Dermis blood vessel endothelial cell (primary cell): ENCODE data around the gene PNPO. TPM values are rescaled to one million over a fixed set of nuclear protein-coding genes. Genes with fewer than 3 reads are reported as not detected.
A peak's percentile ranks its signal among the peaks of the same experiment; 100 is the strongest.

Experiments used
- DNase-seq: peaks from one replicate; pipeline ENCODE4 v3.0.0; 2010
- total RNA-seq: library from RNA; depleted of rRNA; stranded (reverse); fragments of >200 nt; gene quantifications from 2 replicates; pipeline ENCODE4 v1.2.3, GENCODE V29; 2014

PNPO gene
- total RNA-seq, result 36.4 and 43.0 TPM in 2 replicates

DNA sequence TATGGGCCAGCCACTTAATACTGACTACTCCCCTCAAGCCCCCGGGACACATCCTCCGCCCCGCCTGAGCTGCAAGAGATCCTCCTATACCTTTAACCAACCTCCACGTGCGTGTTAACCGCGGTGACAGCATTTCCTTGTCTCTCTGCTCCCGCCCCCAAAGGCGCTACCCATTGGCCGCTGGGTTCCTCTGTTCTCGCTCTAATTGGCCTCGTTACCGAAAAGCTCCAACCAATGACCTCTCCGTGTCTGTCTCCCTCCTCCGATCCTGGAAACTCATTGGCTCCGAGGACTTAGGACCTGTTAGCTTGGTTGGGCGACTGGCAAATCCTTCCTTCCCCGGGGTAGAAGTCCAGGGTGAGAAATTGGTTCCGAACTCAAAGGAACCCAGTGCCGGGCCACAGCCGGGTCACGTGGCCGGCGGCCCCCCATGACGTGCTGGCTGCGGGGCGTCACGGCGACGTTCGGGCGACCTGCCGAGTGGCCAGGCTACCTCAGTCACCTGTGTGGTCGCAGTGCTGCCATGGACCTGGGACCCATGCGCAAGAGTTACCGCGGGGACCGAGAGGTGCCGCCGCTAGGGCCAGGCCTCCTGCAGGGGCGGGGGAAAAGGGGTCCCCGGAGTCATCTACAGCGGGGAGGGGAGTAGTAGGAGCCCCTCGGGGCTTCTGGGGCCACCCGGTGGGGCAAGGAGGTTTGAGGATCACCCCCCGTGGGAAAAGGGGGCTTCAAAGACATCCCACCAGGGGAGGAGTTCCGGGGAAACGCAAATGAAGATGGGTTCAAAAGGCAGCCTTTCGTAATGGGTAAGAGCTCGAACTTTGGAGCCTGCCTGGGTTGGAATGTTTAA lies at the start of gene PNPO:
Gene PNPO, plus strand, starts transcription at position 326 of the 850 bp plus-strand sequence. Its CDS starts 105 bp downstream, at position 431.
- DNase-seq, result peak; percentile 99

DNA sequence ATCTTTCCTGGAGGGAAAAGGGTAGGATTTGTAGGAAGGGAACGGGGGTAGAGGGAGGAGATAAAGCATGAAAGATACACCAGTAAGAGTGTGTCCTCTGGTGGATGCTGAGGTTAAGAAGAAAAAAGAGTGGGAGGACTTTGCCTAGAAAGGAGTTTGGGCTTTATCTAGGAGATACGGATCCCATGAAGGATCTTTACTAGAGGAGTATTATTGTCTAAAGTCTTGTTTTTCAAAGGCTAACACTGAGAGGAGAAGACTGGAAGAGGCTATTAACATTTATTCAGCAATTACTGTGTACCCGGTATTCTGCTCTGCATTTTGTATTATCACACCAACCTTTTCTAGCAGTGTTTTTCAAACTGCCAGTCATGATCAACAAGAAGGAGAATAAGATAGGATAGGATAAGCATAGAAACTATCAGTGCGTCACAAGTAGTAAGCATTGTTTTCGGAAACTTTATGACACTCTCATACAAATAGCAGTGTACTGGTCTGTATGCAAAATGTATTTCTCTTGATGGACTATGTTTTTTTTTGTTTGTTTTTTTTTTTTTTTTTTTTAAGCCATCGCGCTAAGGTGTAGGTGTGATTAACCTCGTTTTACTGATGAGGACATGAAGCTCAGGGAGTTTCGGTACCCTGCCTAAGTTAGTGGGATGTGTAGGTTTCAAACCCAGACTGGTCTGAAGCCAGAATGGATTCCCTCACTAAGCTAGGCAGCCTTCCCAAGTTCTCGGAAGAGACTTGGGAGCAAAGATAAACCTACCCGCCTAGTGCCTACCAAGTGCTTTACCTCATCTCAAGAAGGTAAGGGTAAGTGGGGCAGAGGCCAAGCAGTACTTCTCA lies 46.6 kb upstream of the PNPO start:
- DNase-seq, result peak; percentile 43

DNA sequence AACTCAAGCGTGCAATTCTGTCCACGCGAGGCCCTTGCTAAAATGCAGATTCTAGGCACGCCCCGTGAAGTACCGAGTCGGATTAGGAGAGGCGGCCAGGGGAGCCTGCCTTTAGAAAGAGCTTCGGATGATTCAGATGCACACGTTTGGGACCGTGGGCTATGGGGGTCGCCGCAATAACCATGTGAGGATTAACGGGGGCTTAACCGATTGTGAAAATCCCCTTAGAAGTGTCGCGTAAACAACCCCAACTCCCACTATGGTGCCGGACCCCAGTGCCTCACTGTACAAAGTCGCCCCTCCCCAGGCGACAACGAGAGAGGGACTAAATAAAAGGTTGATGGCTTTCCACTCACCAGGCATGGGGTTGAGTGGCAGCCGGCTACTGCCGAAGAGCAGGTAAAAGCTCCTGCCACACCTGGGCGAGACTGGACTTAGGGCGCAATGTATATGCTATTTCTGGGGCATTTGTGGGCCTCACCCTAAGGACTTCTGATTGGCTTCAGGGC lies 46.0 kb upstream of the PNPO start:
- no peak for DNase-seq

DNA sequence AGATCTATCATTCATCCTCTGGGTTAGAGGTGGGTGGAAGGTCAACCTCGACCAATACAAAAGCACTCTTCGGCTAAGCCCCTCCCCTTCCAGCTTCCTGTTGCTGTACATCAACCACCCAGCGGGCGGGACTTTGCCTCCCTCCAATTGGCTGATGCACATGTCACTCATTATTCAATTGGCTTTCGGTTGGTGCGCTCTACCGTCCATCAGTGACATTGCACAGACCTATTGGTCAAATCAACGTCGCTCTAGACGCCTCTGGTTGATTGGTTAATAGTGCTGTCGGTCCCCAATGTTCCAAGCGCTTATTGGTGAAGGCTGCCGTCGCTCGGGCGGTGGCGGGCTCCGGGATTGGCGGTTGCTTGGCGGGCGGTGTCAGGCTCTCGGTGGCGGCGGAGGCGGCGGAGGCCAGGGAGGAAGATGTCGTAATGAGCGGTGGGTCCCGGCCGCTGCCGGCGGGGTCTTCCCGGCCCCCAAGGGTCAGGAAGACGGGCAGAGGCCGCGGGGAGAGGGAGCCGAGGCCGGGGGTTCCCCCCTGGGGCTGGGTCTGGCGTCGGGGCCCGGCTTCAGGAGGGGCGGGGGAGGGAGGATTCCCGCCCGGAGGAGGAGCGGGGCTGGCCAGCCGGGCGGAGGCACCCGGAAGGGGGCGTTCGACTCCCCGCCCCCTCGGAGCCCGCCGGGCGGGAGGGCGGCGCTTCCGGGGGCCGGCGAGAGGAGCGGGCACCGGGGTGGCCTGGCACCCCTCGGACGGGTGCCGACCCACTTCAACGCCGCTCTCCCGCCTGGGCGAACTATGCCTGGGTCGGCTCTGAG lies 45.3 kb upstream of the PNPO start, which contains the start of gene SP2:
Gene SP2, plus strand, starts transcription at position 381 of the 816 bp plus-strand sequence. Its CDS starts 51 bp downstream, at position 432.
- DNase-seq, result peak; percentile 100

DNA sequence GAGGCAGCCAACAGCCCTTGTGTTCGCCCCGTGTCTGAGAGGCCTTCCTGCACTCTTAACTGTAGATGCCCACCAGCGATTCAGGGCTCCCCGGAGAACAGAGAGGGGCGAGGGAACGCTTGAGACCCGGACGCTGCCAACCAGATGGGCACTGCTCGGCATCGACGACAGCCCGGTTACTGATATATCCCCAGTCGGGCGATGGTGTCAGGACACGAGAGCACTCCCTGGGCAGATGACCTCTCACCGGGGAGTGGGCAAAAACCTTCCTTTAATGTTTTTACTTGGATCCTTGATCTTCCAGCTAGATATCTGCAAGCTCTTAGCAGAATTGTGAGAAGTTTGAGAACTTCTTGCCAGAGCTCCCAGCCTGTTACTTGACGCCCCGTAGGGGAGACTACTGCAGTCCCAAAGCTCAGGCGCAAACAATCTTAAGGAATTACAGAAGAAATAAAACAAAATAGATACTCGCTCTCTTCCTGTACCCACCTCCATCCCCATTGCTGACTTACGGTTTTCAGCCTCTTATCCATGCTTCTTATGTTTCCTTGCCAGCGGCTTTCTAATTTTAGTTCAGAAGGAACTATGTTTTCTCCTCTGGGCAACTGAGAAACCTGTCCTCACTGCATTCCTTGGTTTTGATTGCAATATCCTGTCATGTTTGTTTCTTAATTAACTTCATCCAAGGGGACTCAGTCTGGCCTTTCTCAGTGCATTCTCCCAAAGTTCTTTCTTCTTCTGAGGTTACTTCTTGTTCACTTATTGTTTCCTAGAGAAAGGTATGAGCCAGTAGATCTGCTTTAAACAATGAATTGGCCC lies 44.5 kb upstream of the PNPO start:
- DNase-seq, result peak; percentile 33

DNA sequence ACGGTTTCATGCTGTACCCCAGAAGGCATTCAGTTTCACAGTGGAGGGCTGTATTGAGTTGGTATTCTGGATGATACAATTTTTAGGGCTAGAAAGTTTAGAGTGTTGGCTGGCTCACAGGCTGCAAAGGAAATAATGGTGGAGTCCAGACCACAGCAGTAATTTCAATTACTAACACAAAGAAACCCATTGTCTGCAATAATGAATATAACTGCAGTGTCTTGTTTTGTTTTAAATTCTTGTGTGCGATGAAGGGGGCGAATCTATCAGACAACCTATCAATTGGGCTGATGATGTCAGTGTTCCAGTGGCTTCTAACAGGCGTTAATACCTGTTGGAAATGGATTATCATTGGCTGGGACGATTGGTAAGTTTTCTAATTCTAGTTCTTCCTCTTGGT lies 43.8 kb upstream of the PNPO start:
- no peak for DNase-seq

DNA sequence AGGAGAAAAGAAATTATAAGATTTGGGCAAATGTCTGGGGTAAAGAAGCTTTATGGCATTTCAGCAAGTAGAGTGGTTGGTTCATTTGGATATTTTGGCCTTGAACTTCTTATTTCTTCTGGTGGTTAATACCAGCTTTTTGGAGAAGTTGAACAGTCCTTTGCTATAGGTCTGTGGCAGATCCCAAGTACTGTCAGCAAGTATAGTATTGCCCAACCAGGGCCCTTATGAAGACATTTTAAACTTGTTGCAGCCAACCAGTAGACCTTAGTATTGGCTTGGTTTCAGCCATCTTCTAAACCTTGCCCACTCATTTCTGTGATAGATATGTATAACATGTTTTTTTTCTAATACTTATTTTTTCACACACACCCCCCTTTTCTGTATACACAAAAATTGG lies 43.1 kb upstream of the PNPO start:
- DNase-seq, result no peak

DNA sequence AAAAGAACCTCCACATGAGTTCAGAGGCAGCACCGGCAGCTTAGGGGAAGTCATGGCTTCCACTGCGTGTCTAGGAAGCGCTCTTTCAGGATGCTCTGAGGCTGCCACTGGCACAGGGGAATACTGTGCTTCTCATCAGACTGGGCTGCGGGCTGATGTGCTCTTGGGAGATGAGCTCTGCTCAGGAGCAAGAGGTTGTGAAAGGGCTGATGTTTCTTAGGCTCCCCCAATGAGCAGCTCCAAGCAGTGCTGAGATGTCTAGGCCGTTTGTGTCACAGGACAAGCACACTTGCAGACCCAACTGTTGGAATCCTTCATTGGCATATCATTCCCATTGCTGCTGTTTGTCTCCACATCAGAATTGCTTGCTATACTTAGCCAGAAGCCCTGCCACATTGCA lies 41.7 kb upstream of the PNPO start:
- DNase-seq, result no peak

DNA sequence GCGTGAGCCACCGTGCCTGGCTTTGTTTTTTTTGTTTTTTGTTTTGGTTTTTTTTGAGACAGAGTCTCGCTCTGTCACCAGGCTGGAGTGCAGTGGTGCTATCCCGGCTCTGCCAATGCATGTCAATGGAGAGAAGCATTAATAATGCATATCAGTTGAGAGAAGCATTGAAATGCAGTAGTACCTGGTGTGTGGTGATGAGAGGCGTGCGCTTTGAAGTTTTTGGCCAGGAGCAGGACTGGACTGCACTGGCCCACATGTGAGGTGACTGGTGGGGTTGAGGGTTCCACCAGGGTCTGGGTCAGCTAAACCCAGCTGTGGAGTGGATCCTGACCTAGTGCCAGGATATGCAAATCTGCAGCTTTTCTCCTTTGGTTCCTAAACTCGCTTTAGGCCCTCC lies 39.9 kb upstream of the PNPO start:
- no peak for DNase-seq

DNA sequence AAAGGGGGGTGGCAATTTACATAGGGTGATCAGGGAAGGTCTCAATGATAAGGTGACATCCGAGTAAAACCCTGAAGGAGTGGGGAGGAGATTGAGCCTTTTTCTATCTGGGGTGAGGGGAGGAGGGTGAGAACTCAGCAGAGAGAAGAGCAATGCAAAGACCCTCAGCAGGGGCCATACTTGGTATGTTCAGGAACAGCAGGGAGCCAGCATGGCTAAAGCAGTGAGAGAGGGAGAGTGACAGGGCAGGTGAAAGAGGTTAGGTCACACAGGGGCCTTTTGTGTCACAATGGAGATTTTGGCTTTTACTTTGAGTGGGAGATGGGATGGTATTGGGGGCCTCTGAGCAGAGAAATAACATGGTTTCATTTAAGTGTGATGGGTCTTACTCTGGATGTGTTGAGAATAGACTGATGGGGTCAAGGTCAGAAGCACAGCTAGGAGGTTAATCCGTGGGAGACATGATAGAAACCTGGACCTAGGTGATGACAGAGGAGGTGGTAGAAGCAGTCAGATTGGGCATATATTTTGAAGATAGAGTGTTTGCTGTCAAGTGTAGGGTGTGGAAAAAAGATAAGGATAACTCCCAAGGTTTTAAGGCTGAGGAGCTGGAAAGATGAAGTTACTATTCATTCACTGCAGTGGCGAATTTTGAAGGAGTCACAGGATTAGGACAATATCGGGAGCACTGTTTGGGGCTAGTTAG lies 39.2 kb upstream of the PNPO start:
- no peak for DNase-seq

DNA sequence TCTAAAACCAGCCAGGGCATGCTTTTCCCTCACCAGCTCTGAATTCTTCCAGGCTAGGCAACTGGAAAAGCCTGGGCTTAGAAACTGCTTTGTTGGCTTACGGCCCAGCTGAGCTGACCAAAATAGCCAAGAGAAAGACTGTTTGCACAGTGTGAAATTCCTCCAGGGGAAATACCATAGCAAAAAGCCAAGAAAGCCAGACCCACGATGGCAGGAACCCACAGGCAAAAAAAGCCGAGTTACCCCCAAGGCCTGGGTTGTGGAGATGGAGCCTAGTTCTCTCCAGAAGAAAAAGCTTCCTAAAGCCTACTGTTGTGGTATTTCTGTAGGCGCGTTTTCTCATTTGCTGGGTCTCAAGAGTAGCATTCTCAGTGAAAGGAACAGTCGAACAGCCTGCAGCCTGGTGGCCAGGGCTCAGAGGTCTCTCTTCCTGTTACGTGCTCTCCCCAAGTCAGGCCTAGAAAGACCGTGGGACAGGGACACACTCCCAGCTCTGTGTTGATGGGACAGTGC lies 36.1 kb upstream of the PNPO start:
- peak; percentile 65 for DNase-seq

DNA sequence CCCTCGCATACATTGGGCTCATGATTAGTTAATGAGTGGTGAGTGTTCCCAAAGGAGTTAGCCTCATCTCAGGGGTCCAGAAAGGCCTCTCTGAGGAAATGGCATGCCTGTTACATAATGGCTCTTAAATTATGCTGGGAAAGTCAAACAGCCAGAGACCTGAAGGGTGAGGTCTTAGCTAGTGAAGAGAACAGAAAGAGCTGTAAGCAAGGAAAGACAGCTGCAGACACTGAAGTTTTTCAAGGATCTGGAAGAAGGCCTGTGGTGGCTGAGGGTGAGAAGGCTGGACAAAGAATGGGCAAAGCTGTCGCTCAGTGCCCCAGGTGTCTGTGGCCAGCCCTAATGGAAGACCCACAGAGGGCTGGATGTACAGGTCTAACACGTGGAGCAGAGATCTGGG lies 34.9 kb upstream of the PNPO start:
- no peak for DNase-seq

DNA sequence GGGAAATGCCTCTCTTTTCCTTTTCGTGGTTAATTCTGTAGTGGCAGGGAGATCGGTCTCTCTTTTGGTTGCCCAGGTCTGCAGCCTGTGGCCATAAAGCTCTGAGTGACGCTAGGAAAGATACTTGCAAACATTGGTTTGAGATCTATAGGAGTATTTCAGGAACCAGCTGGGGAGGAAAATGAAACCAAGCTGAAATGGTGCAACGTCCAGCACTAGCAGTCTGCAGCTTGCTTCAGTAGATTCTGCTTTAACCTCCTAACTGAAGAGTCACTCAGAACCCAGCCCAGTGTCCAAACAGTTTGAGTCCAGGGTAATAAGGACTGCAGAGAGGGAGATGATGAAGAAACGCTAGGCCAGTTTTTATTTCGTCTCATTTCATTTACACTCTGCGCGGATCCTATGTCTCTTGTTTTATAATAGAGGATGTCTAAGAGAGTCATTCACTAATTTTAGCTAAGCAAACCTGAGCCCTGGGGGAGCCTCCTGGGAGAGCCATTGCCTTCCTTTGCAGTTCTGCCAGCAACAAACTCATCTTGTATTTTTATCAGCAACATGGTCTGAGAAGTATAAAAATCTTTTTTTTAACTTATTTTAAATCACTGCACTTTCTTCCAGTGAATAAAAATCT lies 33.3 kb upstream of the PNPO start:
- no peak for DNase-seq

DNA sequence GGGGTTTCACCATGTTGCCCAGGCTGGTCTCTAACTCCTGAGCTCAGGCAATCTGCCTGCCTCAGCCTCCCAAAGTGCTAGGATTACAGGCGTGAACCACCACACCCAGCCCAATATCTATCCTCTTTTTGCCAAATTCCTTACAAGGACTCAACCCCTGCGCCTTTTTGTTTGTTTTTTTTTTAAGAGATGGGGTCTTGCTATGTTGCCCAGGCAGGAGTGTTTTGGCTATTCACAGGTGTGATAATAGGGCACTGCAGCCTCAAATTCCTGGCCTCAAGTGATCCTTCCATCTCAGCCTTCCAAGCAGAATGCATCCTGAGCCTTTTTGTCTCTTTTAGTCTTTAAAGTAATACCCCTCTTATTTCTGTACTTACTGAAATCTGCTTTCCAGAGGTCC lies 28.3 kb upstream of the PNPO start:
- DNase-seq, result no peak

DNA sequence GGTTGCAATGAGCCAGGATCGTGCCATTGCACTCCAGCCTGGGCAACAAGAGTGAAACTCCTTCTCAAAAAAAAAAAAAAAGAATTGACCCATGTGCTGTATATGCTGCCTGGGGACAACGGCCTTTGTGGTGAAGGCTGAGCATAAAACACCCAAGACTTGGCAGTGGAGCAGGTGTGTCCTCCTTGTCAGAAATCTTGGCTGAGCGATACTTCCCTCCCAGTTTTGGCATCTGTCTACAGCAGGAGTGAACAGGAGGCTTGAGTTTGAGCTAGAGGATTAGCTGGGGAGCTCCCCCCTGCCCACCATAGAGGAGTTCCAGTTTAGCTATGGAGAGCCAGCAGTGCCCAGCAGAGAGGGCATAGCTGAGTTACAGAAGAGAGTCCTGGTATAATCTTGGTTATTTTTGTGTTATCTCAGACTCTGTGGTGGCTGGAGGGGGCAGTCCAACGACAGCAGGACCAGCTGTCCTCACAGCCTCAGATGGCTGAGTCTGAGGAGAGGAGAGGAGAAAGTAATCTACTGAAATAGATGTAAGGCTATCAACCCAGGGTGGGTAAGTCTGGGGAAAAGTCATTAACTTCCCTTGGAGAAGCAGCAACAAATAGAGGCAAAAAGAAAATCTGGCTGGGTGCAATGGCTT lies 26.9 kb upstream of the PNPO start:
- DNase-seq, result no peak

DNA sequence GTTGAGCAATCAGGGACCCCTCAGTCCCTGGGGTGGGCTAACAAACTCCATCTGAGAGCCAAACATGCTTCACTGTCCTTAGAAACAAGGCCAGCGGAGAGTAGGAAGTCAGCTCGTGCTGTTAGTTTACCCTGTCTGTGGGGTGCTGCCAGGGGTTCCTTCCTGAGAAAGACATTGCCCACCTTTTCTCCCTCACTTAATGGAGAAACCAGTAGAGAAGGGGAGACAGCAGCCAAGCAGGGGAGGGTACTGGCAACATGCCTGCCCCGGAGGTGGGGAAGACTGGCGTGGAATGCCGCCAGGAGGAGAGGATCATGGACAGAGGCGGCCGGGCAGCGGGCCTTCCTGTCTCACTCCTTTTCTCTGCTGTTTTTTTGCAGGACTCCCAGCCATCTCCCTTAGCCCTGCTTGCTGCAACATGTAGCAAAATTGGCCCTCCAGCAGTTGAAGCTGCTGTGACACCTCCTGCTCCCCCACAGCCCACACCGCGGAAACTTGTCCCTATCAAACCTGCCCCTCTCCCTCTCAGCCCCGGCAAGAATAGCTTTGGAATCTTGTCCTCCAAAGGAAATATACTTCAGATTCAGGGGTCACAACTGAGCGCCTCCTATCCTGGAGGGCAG lies 25.5 kb upstream of the PNPO start:
- no peak for DNase-seq

DNA sequence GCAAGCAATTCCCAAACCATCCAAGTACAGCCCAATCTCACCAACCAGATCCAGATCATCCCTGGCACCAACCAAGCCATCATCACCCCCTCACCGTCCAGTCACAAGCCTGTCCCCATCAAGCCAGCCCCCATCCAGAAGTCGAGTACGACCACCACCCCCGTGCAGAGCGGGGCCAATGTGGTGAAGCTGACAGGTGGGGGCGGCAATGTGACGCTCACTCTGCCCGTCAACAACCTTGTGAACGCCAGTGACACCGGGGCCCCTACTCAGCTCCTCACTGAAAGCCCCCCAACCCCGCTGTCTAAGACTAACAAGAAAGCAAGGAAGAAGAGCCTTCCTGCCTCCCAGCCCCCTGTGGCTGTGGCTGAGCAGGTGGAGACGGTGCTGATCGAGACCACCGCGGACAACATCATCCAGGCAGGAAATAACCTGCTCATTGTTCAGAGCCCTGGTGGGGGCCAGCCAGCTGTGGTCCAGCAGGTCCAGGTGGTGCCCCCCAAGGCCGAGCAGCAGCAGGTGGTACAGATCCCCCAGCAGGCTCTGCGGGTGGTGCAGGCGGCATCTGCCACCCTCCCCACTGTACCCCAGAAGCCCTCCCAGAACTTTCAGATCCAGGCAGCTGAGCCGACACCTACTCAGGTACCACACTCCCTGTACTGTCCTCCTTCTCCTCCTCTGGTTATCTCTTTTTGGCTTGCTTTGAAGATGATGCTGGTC lies 24.7 kb upstream of the PNPO start:
- no peak for DNase-seq

DNA sequence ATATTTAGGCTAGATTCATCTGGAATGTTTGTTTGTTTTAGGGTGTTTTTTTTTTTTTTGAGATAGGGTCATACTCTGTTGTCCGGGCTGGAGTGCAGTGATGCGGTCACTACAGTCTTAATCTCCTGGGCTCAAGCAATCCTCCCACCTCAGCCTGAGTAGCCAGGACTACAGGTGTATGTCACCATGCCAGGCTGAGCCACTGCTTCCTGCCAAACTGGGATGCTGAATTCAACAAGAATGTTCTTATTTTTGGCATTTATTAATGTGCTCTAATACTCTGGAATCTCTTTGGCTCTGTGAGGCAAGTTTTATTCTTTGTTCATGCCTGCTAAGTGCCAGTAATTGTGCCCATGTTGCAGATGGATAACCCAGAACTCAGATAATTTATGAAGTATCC lies 23.8 kb upstream of the PNPO start:
- DNase-seq, result no peak

DNA sequence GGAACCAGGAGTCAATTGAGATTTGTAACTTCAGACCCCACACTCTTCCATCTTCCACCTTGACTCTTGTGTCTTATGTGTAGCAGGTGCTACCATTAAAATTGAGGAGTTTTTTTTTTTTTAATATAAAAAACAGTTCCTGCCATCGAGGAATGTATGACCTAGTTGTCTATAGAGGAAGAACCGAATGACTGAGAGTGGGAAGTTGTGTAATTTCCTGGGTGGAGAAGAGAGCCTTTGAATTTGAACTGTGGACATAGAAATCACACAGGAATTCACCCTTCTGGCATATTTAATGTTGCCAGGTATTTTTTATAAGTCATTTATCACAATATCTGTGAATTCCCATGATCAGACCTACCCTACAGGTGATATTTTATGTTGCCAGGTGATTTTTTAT lies 23.4 kb upstream of the PNPO start:
- no peak for DNase-seq
